ENCODE data around the gene HCLS1. TPM values are rescaled to one million over a fixed set of nuclear protein-coding genes. Genes with fewer than 3 reads are reported as not detected.

The HCLS1 gene, protein sequence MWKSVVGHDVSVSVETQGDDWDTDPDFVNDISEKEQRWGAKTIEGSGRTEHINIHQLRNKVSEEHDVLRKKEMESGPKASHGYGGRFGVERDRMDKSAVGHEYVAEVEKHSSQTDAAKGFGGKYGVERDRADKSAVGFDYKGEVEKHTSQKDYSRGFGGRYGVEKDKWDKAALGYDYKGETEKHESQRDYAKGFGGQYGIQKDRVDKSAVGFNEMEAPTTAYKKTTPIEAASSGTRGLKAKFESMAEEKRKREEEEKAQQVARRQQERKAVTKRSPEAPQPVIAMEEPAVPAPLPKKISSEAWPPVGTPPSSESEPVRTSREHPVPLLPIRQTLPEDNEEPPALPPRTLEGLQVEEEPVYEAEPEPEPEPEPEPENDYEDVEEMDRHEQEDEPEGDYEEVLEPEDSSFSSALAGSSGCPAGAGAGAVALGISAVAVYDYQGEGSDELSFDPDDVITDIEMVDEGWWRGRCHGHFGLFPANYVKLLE
- total RNA-seq: 1.3 and 2.6 TPM in 2 replicates

DNA sequence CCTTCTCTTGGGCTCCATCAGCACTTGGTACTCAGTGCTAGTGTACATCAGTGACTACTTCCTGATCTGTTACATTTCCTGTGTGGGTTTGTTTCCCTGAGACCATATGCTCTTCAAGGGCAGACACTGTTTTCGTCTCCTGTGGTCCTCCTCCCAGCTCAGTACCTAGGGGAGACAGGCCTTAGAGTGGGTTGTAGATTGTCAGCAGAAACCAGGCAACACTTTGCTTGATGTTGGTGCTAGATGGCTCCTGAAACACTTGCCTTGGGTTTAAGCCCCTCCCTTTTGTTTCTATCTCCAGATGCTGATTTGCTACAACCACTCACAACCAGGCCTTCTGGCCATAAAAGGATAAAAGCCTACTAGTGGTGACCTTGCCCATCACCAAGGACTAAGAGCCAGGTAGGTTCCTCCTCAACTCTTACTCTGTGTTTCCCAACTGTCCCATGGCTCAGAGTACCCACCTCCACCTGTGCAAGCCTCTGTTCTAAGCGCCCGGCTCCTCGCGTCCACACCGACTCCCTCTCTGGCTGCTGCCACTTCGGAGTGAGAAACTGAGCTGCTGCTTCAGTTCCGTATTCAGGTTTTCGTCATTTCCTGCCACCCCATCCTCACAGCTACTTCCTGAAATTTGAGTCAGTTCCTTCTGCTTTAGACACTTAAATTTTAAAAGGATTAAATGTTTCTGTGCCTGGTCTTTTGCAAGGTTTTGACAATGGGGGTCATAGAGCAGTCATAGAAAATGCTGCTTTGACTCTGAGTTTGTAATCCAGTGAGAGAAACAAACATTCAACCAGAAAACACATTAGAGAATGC is at the start of gene HCLS1:
Gene HCLS1, minus strand, starts transcription at position 548 of the 816 bp plus-strand sequence. CDS start 2,556 bp downstream, outside the sequence.

DNA sequence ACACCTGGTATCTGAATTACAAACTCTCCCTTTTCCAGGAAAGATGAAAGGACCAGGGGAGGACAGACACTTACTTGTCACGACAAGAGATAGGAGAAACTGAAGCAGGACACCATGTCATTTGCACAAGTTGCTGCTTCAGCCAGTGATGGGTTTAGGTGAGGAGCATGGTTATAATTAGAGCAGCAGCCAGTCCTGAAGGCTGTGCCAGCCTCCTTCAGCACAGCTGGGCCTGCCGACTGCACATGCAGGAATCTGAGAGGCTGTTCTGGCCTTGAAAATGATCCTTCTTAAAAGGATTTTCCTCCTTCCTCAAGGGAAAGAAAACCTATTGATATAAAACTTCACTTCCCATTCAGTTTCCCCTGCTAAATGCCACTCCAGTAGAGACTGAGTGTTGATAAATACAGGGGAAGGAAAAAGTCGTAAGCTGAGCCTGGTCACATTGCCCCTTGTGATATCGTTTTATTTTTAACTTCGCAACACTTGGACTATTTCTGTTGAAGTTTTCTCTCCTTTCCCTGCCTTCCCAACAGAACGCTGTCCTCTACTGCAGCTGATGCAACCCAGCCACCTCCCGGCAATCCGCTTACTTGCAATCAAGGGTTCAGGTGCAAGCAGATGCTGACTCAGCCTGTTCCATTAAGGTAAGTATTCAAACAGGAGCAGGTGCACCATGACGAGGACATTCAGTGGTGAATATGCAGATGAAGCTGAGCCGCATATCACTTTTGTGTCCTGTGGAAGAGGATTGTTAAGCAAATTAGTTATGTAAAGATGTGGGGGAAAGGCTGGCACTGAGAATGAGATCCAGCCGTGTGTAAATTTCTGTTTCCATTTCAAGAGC is 67.6 kb downstream of the HCLS1 start, which contains the start of gene FBXO40:
Gene FBXO40, plus strand, starts transcription at position 524 of the 847 bp plus-strand sequence. CDS start 27,197 bp downstream, outside the sequence.

Small RNAs within 50 kb of the gene (small RNA-seq; reads per million reads assigned to genes)
- not detected for gene RNU4-62P

Other genes starting within 250 kb of the HCLS1 start
- 0.85 and 1.3 TPM in 2 replicates for gene POLQ, start 114.9 kb downstream of the HCLS1 start, total RNA-seq
- not detected in 2 replicates for gene ARGFX, start 93.0 kb downstream of the HCLS1 start, total RNA-seq
- gene FBXO40, start 67.5 kb downstream of the HCLS1 start, total RNA-seq: not detected in 2 replicates
- gene GOLGB1, start 88.8 kb upstream of the HCLS1 start, total RNA-seq: 47.8 and 48.0 TPM in 2 replicates
- gene IQCB1, start 174.2 kb upstream of the HCLS1 start, total RNA-seq: 15.8 and 17.8 TPM in 2 replicates
- gene EAF2, start 174.3 kb upstream of the HCLS1 start, total RNA-seq: 0.97 and 1.5 TPM in 2 replicates
- gene SLC15A2, start 233.5 kb upstream of the HCLS1 start, total RNA-seq: 0.32 and 0.85 TPM in 2 replicates

All from hair follicle dermal papilla cell (primary cell).